ENCODE data around the gene ABL1. TPM values are rescaled to one million over a fixed set of nuclear protein-coding genes. Genes with fewer than 3 reads are reported as not detected.

ABL1 gene
- total and polyA plus RNA-seq, 7 donors: 15.5 to 41.0 (median 31.2) TPM

- no peaks in the 10 kb centered on the region for H3K27me3 ChIP-seq (ENCODE audit: insufficient read depth in 3 of 3, low read length in 2 of 3)
- no peak overlapping the region for H3K27ac ChIP-seq
- no peaks in the 10 kb centered on the region for H3K9me3 ChIP-seq
- intact Hi-C loops (cut with DNase I): no loop called here
- no peak overlapping the region for H3K4me3 ChIP-seq
- no peaks in the 10 kb centered on the region for H3K4me1 ChIP-seq
- no peak for ATAC-seq
- TF ChIP-seq CTCF (IDR thresholded peaks at IDR 0.05): no peak
- peaks cover 5 to 65% of the 10 kb centered on the region in 2 donors for H3K36me3 ChIP-seq (ENCODE audit: insufficient read depth in 1 of 2, low read depth in 1 of 2)
- no peak for DNase-seq
- 85 to 90% (median 86%) methylated on average over 20 of the region's 20 CpGs for WGBS, 3 donors
Measured at GRCh38 chr9:130890870-130891687, 56.0 kb downstream of the ABL1 start.

- Histone ChIP-seq H3K4me1 (no peaks in the 10 kb centered on the region), H3K9me3 (no peaks in the 10 kb centered on the region), H3K4me3 (no peak overlapping the region), H3K27ac (no peak overlapping the region), H3K36me3 (ENCODE audit: insufficient read depth in 1 of 2, low read depth in 1 of 2) (peaks cover 5 to 57% of the 10 kb centered on the region in 2 donors), H3K27me3 (ENCODE audit: insufficient read depth in 3 of 3, low read length in 2 of 3) (no peaks in the 10 kb centered on the region)
- no peak for TF ChIP-seq CTCF (IDR thresholded peaks at IDR 0.05)
- ATAC-seq (no peak), DNase-seq (peak in 1 of 2 donors; percentile 28)
- intact Hi-C loops (cut with DNase I): no loop called here
- WGBS, 3 donors: 78 to 81% (median 80%) methylated on average over 18 of the region's 18 CpGs
Measured at GRCh38 chr9:130891688-130892476, 56.8 kb downstream of the ABL1 start.

GRCh38 chr9:130892477-130893304 lies 57.6 kb downstream of the ABL1 start:
- no peaks in the 10 kb centered on the region for H3K9me3 ChIP-seq
- no peak for TF ChIP-seq CTCF (IDR thresholded peaks at IDR 0.05)
- peaks cover 5 to 49% of the 10 kb centered on the region in 2 donors for H3K36me3 ChIP-seq (ENCODE audit: insufficient read depth in 1 of 2, low read depth in 1 of 2)
- no peak overlapping the region for H3K4me3 ChIP-seq
- H3K27ac ChIP-seq: no peak overlapping the region
- H3K27me3 ChIP-seq (ENCODE audit: insufficient read depth in 3 of 3, low read length in 2 of 3): peaks cover 0 to 1% (median under 1%) of the 10 kb centered on the region in 3 donors
- DNase-seq (no peak), ATAC-seq (peak in 1 of 4 donors; percentile 6)
- intact Hi-C loops (cut with DNase I): no loop called here
- 78 to 80% (median 79%) methylated on average over 24 of the region's 24 CpGs for WGBS, 3 donors
- no peaks in the 10 kb centered on the region for H3K4me1 ChIP-seq

GRCh38 chr9:130893341-130894101 lies 58.5 kb downstream of the ABL1 start:
- DNase-seq: peak; percentile 49 to 73
- H3K36me3 ChIP-seq (ENCODE audit: insufficient read depth in 1 of 2, low read depth in 1 of 2): peaks cover 5 to 40% of the 10 kb centered on the region in 2 donors
- 70 to 77% (median 71%) methylated on average over 34 of the region's 34 CpGs for WGBS, 3 donors
- H3K27ac ChIP-seq: no peak overlapping the region
- no peaks in the 10 kb centered on the region for H3K4me1 ChIP-seq
- intact Hi-C loops (cut with DNase I): no loop called here
- no peaks in the 10 kb centered on the region for H3K9me3 ChIP-seq
- no peak for TF ChIP-seq CTCF (IDR thresholded peaks at IDR 0.05)
- H3K4me3 ChIP-seq: no peak overlapping the region
- H3K27me3 ChIP-seq (ENCODE audit: insufficient read depth in 3 of 3, low read length in 2 of 3): peaks cover 0 to 9% (median 8%) of the 10 kb centered on the region in 3 donors
- ATAC-seq: peak in 1 of 4 donors; percentile 32
